HEK293 (cell line): Measurements from ENCODE around the gene JCAD.

Experiments used
- CTCF ChIA-PET: fragments of 350-600 bp; formaldehyde crosslinking; extraction: SDS; loops from one replicate; lab custom pipeline; 2021; ENCODE audit warnings: antibody characterized with exemption; lab: Yijun Ruan, JAX
- POLR2A ChIA-PET: fragments of 300-600 bp; formaldehyde crosslinking; extraction: SDS; loops from one replicate; lab custom pipeline; 2020; ENCODE audit warnings: antibody characterized with exemption, inconsistent platforms; lab: Yijun Ruan, JAX
- H3K27ac ChIP-seq: fragments of 200-500 bp; sonication (Bioruptor generic); 2 replicates; pipeline ENCODE4 v1.5.1; 2014; ENCODE audit warnings: low read depth, low read length, control low read depth, inconsistent platforms; ENCODE audit errors: extremely low read depth
- H3K36me3 ChIP-seq, 2 experiments: fragments of 200-500 bp in 1 of 2; sonication (Bioruptor generic) in 1 of 2; 1 replicate in 1 of 2; 2 replicates in 1 of 2; pipeline ENCODE4 v1.5.1; 2014 to 2017; ENCODE audit warnings: inconsistent platforms in 2 of 2, low read length in 2 of 2; ENCODE audit not compliant: control insufficient read depth in 2 of 2, insufficient read depth in 1 of 2
- H3K4me1 ChIP-seq: fragments of 200-500 bp; sonication (Bioruptor generic); 2 replicates; pipeline ENCODE4 v1.5.1; 2014; ENCODE audit warnings: mild to moderate bottlenecking, low read length, inconsistent platforms; ENCODE audit not compliant: control insufficient read depth, insufficient read depth
- H3K4me3 ChIP-seq: 2 replicates; pipeline ENCODE4 v1.5.1; 2011; ENCODE audit warnings: low read depth, mild to moderate bottlenecking, control low read depth, low read length, moderate library complexity
- H3K9me3 ChIP-seq: fragments of 200-500 bp; sonication (Bioruptor generic); 2 replicates; pipeline ENCODE4 v1.5.1; 2014; ENCODE audit warnings: low read depth, low read length, inconsistent platforms; ENCODE audit not compliant: control insufficient read depth, insufficient read depth
- HOXA7 ChIP-seq: sonication (generic); formaldehyde crosslinking; IDR thresholded peaks from 2 replicates; pipeline ENCODE4 v1.8.1; 2022; ENCODE audit warnings: missing genetic modification reagents, borderline replicate concordance
- KLF1 ChIP-seq: fragments of 450-650 bp; formaldehyde crosslinking; IDR thresholded peaks from 2 replicates; pipeline ENCODE4 v1.5.1; 2016; ENCODE audit warnings: missing biosample characterization, missing genetic modification characterization
- KLF10 ChIP-seq: fragments of 450-650 bp; IDR thresholded peaks from 2 replicates; pipeline ENCODE4 v1.5.1; 2018; ENCODE audit warnings: missing biosample characterization, mild to moderate bottlenecking, missing genetic modification characterization
- KLF9 ChIP-seq: fragments of 450-650 bp; formaldehyde crosslinking; IDR thresholded peaks from 2 replicates; pipeline ENCODE4 v1.5.1; 2016; ENCODE audit warnings: missing biosample characterization, missing genetic modification characterization, low read depth
- SCRT2 ChIP-seq: fragments of 450-650 bp; formaldehyde crosslinking; IDR thresholded peaks from 2 replicates; pipeline ENCODE4 v1.5.1; 2016; ENCODE audit warnings: missing biosample characterization, missing genetic modification characterization
- ZBTB20 ChIP-seq: fragments of 450-650 bp; formaldehyde crosslinking; IDR thresholded peaks from 2 replicates; pipeline ENCODE4 v1.5.1; 2016; ENCODE audit warnings: missing biosample characterization, missing genetic modification characterization
- ZBTB7A ChIP-seq: fragments of 450-650 bp; formaldehyde crosslinking; IDR thresholded peaks from 2 replicates; pipeline ENCODE4 v1.5.1; 2016; ENCODE audit warnings: low read depth, missing biosample characterization, missing genetic modification characterization
- ZFP3 ChIP-seq: fragments of 450-650 bp; formaldehyde crosslinking; IDR thresholded peaks from 2 replicates; pipeline ENCODE4 v1.5.1; 2016; ENCODE audit warnings: low read depth, missing biosample characterization, missing genetic modification characterization
- ZFP69B ChIP-seq: fragments of 450-650 bp; formaldehyde crosslinking; IDR thresholded peaks from 2 replicates; pipeline ENCODE4 v1.5.1; 2016; ENCODE audit warnings: missing biosample characterization, missing genetic modification characterization
- ZNF24 ChIP-seq: fragments of 450-650 bp; formaldehyde crosslinking; IDR thresholded peaks from 2 replicates; pipeline ENCODE4 v1.5.1; 2016; ENCODE audit warnings: missing biosample characterization, missing genetic modification characterization
- ZNF274 ChIP-seq, 2 experiments: fragments of 200-500 bp in 1 of 2; fragments of 450-650 bp in 1 of 2; sonication (Bioruptor generic) in 1 of 2; formaldehyde crosslinking in 1 of 2; IDR thresholded peaks; 2 replicates each; pipeline versions ENCODE4 v1.5.1 to v1.6.1; 2014 to 2016; ENCODE audit warnings: borderline replicate concordance in 1 of 2, inconsistent platforms in 1 of 2, low read length in 1 of 2, missing biosample characterization in 1 of 2, missing genetic modification characterization in 1 of 2
- ZNF324 ChIP-seq: fragments of 450-650 bp; formaldehyde crosslinking; IDR thresholded peaks from 2 replicates; pipeline ENCODE4 v1.5.1; 2016; ENCODE audit warnings: missing biosample characterization, missing genetic modification characterization
- ZNF366 ChIP-seq: fragments of 450-650 bp; formaldehyde crosslinking; conservative IDR thresholded peaks from 2 replicates; pipeline ENCODE4 v1.5.1; 2016; ENCODE audit warnings: missing biosample characterization, missing genetic modification characterization
- ZNF529 ChIP-seq: fragments of 450-650 bp; formaldehyde crosslinking; IDR thresholded peaks from 2 replicates; pipeline ENCODE4 v1.5.1; 2017; ENCODE audit warnings: missing genetic modification characterization, missing biosample characterization; ENCODE audit not compliant: insufficient replicate concordance
- ZNF548 ChIP-seq: fragments of 450-650 bp; formaldehyde crosslinking; IDR thresholded peaks from 2 replicates; pipeline ENCODE4 v1.5.1; 2016; ENCODE audit warnings: missing biosample characterization, missing genetic modification characterization
- ZNF585B ChIP-seq: fragments of 450-650 bp; formaldehyde crosslinking; IDR thresholded peaks from 2 replicates; pipeline ENCODE4 v1.5.1; 2016; ENCODE audit warnings: missing biosample characterization, missing genetic modification characterization
- ZNF626 ChIP-seq: fragments of 450-650 bp; sonication (Bioruptor Pico); formaldehyde crosslinking; IDR thresholded peaks from 2 replicates; pipeline ENCODE4 v1.5.1; 2018; ENCODE audit warnings: missing biosample characterization, missing genetic modification characterization, inconsistent platforms
- ZNF629 ChIP-seq: fragments of 450-650 bp; formaldehyde crosslinking; IDR thresholded peaks from 2 replicates; pipeline ENCODE4 v1.5.1; 2017; ENCODE audit warnings: missing biosample characterization, missing genetic modification characterization
- ZNF658 ChIP-seq: fragments of 450-650 bp; formaldehyde crosslinking; IDR thresholded peaks from 2 replicates; pipeline ENCODE4; 2016; ENCODE audit warnings: missing biosample characterization, missing genetic modification characterization
- ZSCAN23 ChIP-seq: fragments of 450-650 bp; formaldehyde crosslinking; IDR thresholded peaks from 2 replicates; pipeline ENCODE4 v1.5.1; 2016; ENCODE audit warnings: missing biosample characterization, missing genetic modification characterization
- TF ChIP-seq, protein P1 (sequence below): fragments of 450-650 bp; formaldehyde crosslinking; IDR thresholded peaks from 2 replicates; pipeline ENCODE4 v1.5.1; 2016; ENCODE audit warnings: missing biosample characterization, missing genetic modification characterization
- TF ChIP-seq, protein P2 (sequence below): fragments of 450-650 bp; formaldehyde crosslinking; IDR thresholded peaks from 2 replicates; pipeline ENCODE4 v1.5.1; 2016; ENCODE audit warnings: missing biosample characterization, missing genetic modification characterization, low read depth
- TF ChIP-seq, protein P3 (sequence below): fragments of 450-650 bp; formaldehyde crosslinking; IDR thresholded peaks from 2 replicates; pipeline ENCODE4; 2016; ENCODE audit warnings: missing biosample characterization, missing genetic modification characterization

The JCAD gene

DNA sequence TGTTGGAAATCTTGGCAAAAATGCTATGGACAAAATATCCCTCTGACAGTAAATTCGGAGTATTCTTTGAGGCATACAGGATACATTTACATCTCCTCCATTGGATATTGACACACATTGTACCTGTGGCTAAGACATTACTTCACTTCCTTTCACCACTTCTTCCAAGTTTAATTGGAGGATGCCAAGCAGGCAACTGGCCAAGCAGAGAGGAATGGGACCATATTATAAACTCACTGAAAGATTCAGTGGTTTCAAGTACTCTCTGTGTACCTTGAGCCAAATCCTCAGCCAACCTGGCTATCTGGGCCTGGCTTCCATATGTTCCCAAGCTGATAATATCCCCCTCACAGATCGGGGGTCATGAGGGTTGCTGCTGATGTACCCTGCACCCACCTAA, 14.7 kb upstream of the JCAD start (continued):
- TF ChIP-seq, protein P1, sequence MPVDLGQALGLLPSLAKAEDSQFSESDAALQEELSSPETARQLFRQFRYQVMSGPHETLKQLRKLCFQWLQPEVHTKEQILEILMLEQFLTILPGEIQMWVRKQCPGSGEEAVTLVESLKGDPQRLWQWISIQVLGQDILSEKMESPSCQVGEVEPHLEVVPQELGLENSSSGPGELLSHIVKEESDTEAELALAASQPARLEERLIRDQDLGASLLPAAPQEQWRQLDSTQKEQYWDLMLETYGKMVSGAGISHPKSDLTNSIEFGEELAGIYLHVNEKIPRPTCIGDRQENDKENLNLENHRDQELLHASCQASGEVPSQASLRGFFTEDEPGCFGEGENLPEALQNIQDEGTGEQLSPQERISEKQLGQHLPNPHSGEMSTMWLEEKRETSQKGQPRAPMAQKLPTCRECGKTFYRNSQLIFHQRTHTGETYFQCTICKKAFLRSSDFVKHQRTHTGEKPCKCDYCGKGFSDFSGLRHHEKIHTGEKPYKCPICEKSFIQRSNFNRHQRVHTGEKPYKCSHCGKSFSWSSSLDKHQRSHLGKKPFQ (tag by site-specific recombination): no peak
- TF ChIP-seq ZNF24 (tag by site-specific recombination) (no peak), ZBTB20 (tag by site-specific recombination) (no peak), KLF10 (tag by site-specific recombination) (no peak), ZFP69B (tag by site-specific recombination) (no peak), ZBTB7A (tag by site-specific recombination) (no peak)
- TF ChIP-seq, protein P2, sequence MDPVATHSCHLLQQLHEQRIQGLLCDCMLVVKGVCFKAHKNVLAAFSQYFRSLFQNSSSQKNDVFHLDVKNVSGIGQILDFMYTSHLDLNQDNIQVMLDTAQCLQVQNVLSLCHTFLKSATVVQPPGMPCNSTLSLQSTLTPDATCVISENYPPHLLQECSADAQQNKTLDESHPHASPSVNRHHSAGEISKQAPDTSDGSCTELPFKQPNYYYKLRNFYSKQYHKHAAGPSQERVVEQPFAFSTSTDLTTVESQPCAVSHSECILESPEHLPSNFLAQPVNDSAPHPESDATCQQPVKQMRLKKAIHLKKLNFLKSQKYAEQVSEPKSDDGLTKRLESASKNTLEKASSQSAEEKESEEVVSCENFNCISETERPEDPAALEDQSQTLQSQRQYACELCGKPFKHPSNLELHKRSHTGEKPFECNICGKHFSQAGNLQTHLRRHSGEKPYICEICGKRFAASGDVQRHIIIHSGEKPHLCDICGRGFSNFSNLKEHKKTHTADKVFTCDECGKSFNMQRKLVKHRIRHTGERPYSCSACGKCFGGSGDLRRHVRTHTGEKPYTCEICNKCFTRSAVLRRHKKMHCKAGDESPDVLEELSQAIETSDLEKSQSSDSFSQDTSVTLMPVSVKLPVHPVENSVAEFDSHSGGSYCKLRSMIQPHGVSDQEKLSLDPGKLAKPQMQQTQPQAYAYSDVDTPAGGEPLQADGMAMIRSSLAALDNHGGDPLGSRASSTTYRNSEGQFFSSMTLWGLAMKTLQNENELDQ (tag by site-specific recombination): no peak

DNA sequence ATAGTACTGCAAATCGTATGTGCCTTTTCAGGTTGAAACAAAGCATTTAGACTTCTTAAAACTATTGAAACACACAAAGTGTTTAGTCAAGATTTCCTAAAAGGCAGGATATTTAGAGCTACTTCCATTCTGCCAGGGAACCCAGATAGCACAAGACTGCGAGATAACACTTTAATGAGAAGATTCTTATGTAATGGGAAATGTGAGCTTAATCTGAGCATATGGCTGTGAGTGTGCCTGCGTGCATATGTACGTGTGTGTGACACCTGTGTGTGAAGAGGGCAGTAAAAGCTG, 14.3 kb upstream of the JCAD start:
- Histone ChIP-seq H3K4me3 (no peak overlapping the region), H3K36me3 (no peaks in the 10 kb centered on the region), H3K4me1 (peaks cover 8% of the 10 kb centered on the region; the same call in 1 of the 2 replicates), H3K9me3 (no peaks in the 10 kb centered on the region), H3K27ac (no peak overlapping the region)
- CTCF ChIA-PET: interaction anchor here (0.8 kb wide), 1 partner anchor 143 kb away, joined by 5 read pairs; no protein-coding TSS in a partner anchor
- POLR2A ChIA-PET: no interaction called here
- TF ChIP-seq KLF10 (tag by site-specific recombination) (no peak), ZNF324 (tag by site-specific recombination) (no peak), ZNF658 (tag by site-specific recombination) (no peak), ZNF529 (no peak)
- TF ChIP-seq, protein P3, sequence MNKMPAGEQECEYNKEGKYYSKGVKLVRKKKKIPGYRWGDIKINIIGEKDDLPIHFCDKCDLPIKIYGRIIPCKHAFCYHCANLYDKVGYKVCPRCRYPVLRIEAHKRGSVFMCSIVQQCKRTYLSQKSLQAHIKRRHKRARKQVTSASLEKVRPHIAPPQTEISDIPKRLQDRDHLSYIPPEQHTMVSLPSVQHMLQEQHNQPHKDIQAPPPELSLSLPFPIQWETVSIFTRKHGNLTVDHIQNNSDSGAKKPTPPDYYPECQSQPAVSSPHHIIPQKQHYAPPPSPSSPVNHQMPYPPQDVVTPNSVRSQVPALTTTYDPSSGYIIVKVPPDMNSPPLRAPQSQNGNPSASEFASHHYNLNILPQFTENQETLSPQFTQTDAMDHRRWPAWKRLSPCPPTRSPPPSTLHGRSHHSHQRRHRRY (tag by site-specific recombination): no peak

DNA sequence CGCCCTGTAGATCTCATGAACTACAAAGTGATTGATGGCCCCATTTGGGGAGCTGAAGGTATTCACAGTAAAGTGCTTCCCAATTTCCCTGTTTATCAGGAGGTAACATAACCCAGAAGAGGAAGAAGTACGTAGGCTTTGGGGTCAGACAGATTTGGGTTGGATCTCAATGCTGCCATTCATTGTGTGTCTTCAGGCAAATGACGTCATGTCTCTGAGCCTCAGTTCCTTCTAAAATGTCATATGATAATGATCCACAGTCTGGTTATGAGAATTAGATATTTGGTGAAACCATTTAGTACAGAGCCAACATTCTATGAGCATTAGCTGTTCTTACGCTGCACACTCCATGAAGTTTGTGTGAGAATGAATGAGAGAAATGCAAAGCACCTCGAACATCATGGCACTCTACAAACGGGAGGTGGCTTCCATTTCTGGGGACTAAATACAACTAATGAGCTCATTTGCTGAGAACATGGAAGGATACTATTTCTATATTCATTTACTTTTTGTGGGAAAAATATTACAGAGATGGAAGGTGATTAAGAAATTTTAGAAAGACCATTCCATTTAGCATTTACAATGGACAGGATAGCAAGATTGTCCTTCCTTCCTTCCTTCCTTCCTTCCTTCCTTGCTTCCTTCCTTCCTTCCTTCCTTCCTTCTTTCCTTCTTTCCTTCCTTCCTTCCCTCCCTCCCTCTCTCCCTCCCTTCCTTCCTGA, 13.8 kb upstream of the JCAD start:
- Histone ChIP-seq H3K27ac (no peak overlapping the region), H3K4me3 (no peak overlapping the region), H3K4me1 (peaks cover 8% of the 10 kb centered on the region; the same call in 1 of the 2 replicates), H3K9me3 (no peaks in the 10 kb centered on the region), H3K36me3 (no peaks in the 10 kb centered on the region)
- TF ChIP-seq ZNF629 (tag by site-specific recombination) (no peak), SCRT2 (no peak), KLF1 (no peak), ZNF366 (tag by site-specific recombination) (peak; percentile 75)
- ChIA-PET CTCF (interaction anchor here (0.8 to 1.3 kb wide), 2 partner anchors 12 to 143 kb away, joined by 3 to 5 read pairs; no protein-coding TSS in a partner anchor), POLR2A (no interaction called here)

DNA sequence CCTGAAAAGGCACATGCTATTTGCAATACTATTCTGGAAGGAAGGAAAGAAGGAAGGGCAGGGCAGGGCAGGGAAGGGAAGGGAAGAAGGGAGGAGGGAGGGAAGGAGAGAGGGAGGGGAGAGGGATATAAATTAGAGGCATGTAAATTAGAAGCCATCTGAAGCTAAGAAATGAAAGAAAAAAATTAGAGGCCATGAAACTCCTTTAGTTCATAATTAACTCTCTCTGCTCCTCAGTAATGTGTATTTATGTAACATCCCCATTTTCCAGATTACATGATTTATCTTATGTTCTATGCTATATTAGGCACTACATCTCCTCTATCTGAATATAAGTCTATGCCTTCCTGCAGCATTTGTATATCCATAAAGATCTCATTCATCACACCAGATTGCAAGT, 12.7 kb upstream of the JCAD start:
- H3K27ac ChIP-seq: no peak overlapping the region
- ChIA-PET POLR2A (no interaction called here), CTCF (interaction anchor here (0.6 to 1.3 kb wide), 4 partner anchors 13 to 70 kb away, joined by 3 to 4 read pairs (median 4); no protein-coding TSS in a partner anchor)
- no peak for TF ChIP-seq ZNF274 (IDR thresholded peaks at IDR 0.05; ENCODE audit: low read length)
- TF ChIP-seq ZNF274 (tag by site-specific recombination; IDR thresholded peaks at IDR 0.05; ENCODE audit: borderline replicate concordance): no peak
- TF ChIP-seq ZSCAN23: no peak
- TF ChIP-seq ZNF548 (tag by site-specific recombination): no peak
- TF ChIP-seq ZNF585B (tag by site-specific recombination): no peak
- no peak for TF ChIP-seq HOXA7
- no peak for TF ChIP-seq ZFP3 (tag by site-specific recombination)
- TF ChIP-seq ZNF626 (tag by site-specific recombination): no peak
- no peak for TF ChIP-seq KLF9 (tag by site-specific recombination)
- peaks cover 8% of the 10 kb centered on the region; the same call in 1 of the 2 replicates for H3K4me1 ChIP-seq
- H3K9me3 ChIP-seq: no peaks in the 10 kb centered on the region
- no peak overlapping the region for H3K4me3 ChIP-seq
- H3K36me3 ChIP-seq: no peaks in the 10 kb centered on the region
